GM18498 (cell line): ENCODE measurements around the gene CLSTN3.

Source experiments
- ATAC-seq: cut with Tn5 transposase; IDR thresholded peaks from one replicate; pipeline ENCODE4 v1.9.1; 2021; ENCODE audit warnings: mild to moderate bottlenecking, moderate library complexity; ENCODE audit not compliant: unreplicated experiment

CLSTN3 gene

GRCh38 chr12:7125632-7126227, 4.4 kb upstream of the CLSTN3 start:
- no peak for ATAC-seq

GRCh38 chr12:7127916-7128626, 2.1 kb upstream of the CLSTN3 start:
- no peak for ATAC-seq

DNA sequence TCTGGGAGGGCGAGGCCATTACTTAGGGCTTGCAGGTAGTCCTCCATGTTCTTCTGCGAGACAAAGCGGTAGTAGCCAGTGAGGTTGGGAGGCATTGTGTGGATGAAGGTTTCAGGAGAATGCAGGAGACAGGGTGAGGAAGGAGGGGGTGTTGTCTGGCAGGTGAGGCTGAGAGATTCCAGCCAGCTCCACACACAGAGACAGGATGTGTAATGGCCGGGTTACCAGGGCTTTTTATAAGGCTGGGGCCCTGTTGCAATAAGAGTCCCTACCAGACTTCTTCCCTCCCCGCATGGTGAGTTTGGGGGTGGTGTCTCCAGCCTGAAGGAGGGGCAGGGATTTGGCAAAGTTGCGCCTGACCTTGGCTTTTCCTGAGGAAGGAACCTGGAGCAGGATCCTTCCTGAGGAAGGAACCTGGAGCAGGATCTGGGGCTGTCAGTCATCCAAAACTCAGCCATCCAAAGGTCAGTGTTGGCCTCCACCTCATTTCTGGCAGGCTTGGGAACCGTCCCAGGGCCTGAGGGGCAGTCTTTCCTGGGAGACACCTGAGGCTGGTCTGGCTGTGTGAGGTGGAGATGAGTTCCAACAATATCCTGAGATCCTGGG, 1.4 kb upstream of the CLSTN3 start, which contains the start of gene RBP5:
RBP5 (minus strand) TSS at position 209 of the 606 bp plus-strand sequence; CDS start at position 95, 114 bp downstream.
- ATAC-seq, result no peak

DNA sequence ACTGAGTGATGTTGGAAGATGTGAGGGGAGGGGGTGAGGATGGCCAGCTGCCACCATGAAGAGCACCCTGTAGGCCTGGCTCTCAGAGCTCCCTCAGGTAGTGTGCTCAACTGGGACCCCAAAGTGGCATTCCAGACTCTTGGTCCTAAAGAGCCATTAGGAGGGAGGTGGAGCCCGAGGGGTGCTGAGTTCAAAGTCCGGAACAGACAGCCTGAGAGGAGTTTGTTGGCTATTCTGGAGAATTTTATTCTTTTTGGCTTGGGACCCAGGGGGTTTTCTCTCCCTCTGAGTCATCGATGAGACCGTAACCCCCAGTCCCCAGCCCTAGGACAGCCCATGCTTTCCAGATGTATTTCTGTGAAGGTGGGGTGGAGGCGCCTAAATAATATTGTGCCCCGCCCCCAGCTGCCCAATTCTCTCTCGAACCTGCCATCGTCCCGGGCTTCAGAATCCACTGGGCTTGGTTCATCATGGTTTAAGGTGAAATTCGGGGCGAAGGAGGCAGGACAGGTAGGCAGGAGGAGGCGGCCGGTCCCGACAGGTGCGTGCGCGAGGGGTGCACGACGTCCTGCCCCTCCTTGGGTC, 792 bp upstream of the CLSTN3 start:
- ATAC-seq, result peak; percentile 26

DNA sequence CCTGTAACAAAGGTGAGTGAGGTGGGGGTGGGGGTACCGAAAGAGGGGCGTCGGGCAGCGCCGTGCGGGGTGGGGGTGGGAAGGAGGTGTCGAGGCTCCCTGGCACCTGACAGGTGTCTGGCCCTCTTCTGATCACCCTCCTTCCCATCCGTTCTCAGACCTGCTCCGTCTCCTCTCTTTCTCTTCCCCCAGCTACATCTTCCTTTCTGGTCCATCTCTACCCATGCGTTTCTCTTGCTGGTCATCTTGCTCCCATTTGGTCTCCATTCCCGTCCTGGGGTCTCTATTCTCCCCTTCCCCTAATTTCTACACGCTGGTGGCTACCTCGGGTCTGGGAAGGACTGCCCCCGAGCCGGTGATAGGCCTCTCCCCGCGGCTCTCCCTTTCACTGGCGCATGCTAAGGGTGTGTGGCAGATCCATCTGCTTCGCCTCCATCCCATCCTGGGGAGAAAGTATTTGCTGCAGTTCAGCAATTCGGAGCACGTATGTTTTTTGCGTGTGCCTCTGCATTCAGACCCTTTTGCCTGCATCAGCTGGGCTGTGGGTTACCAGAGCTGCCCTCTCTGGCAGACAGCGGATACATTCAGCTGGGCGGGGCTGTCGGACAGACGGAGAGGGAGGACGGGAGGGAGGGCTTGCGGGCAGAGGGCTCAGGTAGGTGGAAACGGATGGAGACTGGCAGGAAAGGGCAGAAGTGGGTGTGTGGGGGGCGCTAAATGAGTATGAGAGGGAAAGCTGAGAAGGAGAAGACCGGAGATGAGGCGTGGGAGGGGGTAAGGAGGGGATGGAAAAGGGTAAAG, 730 bp downstream of the CLSTN3 start:
- peak; percentile 64 for ATAC-seq

DNA sequence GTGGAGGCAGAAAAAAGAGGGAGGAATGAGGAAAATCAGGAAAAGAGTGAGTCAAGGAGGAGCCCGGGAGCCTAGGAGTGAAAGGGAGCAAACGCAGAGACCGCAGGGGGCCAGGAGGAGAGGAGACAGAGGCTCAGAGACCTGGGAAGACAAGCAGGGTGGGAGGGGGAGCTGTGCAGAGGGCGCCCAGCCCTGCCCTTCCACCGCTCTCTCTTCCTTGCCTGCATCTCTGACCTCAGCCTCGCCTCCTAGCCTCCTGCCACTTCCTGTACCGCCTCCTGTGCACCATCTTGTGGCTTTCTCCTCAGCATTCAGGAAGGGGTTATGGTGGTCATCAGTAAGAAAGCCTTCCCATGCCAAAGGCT, 1.3 kb downstream of the CLSTN3 start:
- no peak for ATAC-seq

- no peak for ATAC-seq
These were observed 4.4 kb downstream of the CLSTN3 start for GRCh38 chr12:7134396-7135166.

DNA sequence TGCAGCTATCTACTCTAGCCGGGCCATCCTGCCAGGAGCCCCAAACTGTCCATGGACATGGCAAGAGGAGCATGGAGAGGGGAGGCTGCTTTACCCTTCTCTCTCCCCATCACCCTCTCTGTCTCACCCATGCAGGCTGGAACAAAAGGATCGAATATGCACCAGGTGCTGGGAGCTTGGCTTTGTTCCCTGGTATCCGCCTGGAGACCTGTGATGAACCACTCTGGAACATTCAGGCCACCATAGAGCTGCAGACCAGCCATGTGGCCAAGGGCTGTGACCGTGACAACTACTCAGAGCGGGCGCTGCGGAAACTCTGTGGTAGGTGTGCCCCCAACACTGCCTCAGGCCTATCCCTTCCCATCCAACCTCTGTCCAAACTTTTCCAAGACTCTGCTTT, 5.9 kb downstream of the CLSTN3 start:
- no peak for ATAC-seq

DNA sequence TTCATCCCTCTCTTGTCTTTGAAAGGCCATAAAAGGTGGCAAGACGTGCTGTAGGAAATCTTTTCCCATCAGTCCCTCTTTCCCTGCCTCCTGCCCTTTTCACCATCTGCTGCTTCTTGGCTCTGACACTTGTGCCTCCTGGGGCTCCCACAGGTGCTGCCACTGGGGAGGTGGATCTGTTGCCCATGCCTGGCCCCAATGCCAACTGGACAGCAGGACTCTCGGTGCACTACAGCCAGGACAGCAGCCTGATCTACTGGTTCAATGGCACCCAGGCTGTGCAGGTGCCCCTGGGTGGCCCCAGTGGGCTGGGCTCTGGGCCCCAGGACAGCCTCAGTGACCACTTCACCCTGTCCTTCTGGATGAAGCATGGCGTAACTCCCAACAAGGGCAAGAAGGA, 6.5 kb downstream of the CLSTN3 start:
- no peak for ATAC-seq

GRCh38 chr12:7137908-7138307, 7.7 kb downstream of the CLSTN3 start:
- ATAC-seq, result no peak

- ATAC-seq, result no peak
These were observed 9.0 kb downstream of the CLSTN3 start for GRCh38 chr12:7139200-7139599.

- ATAC-seq, result no peak
These were observed 11.3 kb downstream of the CLSTN3 start for GRCh38 chr12:7141351-7142005.

GRCh38 chr12:7142056-7142644, 12.0 kb downstream of the CLSTN3 start:
- ATAC-seq, result no peak

- no peak for ATAC-seq
These were observed 12.8 kb downstream of the CLSTN3 start for GRCh38 chr12:7142809-7143465.

DNA sequence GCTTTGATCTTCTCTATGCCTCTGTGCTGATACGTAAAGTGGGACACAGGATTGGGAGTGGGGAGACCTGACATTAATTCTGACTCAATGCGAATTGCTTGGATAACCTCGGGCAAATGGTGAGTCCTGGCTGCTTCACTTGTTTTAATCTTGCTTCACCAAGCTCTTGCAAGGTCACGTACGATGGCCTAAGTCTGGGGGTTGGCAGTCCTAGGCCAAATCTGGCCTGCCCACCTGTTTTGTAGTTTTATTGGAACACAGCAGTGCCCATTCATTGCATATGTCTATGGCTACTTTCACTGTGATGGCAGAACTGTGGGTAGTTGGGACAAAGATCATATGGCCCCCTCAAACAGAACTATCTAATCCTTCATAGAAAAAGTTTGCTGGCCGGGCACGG, 13.4 kb downstream of the CLSTN3 start:
- no peak for ATAC-seq

- no peak for ATAC-seq
These were observed 14.4 kb downstream of the CLSTN3 start for GRCh38 chr12:7144414-7145120.

GRCh38 chr12:7145671-7146070, 15.5 kb downstream of the CLSTN3 start:
- ATAC-seq, result no peak

DNA sequence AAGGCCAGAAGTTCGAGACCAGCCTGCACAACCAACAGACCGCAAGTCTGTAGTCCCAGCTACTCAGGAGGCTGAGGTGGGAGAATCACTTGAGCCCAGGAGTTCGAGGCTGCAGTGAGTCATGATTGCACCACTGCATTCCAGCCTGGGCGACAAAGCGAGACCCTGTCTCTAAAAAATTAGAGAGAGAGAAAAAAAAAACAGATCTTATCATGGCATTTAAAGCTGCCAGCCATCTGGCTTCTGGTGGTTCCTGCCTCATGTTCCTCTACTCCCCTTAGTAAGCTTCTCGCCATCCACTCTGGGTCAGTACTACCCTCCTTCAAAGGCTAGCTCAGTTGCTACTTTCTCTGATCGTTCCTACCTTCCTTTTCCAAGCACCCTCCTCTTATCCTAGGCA, 16.1 kb downstream of the CLSTN3 start:
- no peak for ATAC-seq
